ENCODE results near the gene VSIG10L.

The VSIG10L gene

DNA sequence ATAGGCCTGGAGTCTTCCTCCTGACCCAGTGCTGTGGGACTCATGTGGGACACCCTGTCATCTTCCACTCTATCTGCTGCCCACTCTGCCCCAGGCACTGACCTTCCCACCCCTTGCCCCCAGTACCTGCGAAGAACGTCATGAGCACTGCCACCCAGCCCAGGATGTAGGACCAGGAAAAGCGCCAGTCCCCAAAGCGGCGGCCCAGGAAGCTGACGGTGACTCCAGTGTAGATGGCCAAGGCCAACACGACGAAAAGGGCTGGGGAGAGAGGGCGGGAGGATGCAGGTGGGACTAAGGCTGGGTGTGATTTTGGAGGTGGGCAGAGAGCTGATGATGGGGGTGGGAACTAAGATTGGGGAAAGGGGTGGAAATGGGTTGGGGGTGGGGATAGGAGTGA lies 38.4 kb upstream of the VSIG10L start:
- CTCF ChIA-PET: no interaction called here
- DNase-seq (ENCODE audit: low spot score): no peak
- TF ChIP-seq, protein P1, sequence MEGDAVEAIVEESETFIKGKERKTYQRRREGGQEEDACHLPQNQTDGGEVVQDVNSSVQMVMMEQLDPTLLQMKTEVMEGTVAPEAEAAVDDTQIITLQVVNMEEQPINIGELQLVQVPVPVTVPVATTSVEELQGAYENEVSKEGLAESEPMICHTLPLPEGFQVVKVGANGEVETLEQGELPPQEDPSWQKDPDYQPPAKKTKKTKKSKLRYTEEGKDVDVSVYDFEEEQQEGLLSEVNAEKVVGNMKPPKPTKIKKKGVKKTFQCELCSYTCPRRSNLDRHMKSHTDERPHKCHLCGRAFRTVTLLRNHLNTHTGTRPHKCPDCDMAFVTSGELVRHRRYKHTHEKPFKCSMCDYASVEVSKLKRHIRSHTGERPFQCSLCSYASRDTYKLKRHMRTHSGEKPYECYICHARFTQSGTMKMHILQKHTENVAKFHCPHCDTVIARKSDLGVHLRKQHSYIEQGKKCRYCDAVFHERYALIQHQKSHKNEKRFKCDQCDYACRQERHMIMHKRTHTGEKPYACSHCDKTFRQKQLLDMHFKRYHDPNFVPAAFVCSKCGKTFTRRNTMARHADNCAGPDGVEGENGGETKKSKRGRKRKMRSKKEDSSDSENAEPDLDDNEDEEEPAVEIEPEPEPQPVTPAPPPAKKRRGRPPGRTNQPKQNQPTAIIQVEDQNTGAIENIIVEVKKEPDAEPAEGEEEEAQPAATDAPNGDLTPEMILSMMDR (conservative IDR thresholded peaks at IDR 0.05; ENCODE audit: low read depth): no peak
- POLR2A ChIA-PET (ENCODE audit: low non-redundant PET): no interaction called here
- no peak overlapping the region for H3K27ac ChIP-seq

DNA sequence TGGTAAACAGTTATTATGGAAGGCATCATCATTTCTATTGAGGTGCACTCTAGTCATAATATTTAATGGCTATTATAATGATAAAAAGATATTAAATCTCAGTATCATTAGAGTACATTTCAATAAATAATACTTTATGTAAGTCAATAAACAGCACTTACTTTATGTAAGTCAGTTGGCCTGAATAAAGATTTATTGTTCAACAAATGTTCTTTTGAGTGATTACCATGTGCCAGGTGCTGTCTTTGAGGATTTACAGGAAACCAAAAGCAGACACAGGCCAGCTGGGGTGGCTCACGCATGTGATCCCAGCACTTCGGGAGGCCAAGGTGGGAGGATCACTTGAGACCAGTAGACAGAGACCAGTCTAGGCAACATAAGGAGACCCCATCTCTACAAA lies 35.5 kb upstream of the VSIG10L start:
- POLR2A ChIA-PET (ENCODE audit: low non-redundant PET): no interaction called here
- TF ChIP-seq, protein P1 (conservative IDR thresholded peaks at IDR 0.05; ENCODE audit: low read depth): no peak
- H3K27ac ChIP-seq: no peak overlapping the region
- CTCF ChIA-PET: interaction anchor here (0.9 kb wide), 1 partner anchor 44 kb away, joined by 3 read pairs; no protein-coding TSS in a partner anchor
- no peak for DNase-seq (ENCODE audit: low spot score)

DNA sequence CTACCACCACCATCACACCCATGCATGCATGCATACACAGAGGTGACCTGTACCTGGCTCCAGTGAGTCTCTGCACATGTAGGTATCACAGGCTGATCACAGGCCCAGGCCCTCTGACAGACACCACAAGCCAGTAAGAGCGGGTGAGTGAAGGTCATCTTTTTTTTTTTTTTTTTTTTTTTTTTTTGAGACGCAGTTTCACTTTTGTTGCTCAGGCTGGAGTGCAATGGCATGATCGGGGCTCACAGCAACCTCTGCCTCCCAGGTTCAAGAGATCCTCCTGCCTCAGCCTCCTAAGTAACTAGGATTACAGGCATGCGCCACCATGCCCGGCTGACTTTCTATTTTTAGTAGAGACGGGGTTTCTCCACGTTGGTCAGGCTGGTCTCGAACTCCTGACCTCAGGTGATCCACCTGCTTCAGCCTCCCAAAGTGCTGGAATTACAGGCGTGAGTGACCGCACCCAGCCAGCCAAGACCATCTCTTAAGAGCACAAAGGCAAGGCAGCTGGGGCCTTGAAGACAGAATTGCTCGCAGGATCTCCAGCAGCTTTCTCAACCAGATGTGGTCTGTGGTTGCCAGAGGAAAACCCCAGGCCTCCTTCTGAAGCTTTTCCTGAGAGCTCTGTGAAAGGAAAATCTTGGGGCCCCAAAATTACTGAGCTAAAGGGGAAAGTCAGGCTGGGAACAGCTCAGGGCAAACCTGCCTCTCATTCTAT lies 33.7 kb upstream of the VSIG10L start:
- ChIA-PET CTCF (interaction anchor here (0.9 kb wide), 1 partner anchor 22 kb away, joined by 5 read pairs; no protein-coding TSS in a partner anchor), POLR2A (ENCODE audit: low non-redundant PET) (interaction anchor here (0.6 kb wide), 1 partner anchor 404 kb away, joined by 3 read pairs; no protein-coding TSS in a partner anchor)
- TF ChIP-seq, protein P1 (conservative IDR thresholded peaks at IDR 0.05; ENCODE audit: low read depth): no peak
- no peak overlapping the region for H3K27ac ChIP-seq
- DNase-seq (ENCODE audit: low spot score): no peak

DNA sequence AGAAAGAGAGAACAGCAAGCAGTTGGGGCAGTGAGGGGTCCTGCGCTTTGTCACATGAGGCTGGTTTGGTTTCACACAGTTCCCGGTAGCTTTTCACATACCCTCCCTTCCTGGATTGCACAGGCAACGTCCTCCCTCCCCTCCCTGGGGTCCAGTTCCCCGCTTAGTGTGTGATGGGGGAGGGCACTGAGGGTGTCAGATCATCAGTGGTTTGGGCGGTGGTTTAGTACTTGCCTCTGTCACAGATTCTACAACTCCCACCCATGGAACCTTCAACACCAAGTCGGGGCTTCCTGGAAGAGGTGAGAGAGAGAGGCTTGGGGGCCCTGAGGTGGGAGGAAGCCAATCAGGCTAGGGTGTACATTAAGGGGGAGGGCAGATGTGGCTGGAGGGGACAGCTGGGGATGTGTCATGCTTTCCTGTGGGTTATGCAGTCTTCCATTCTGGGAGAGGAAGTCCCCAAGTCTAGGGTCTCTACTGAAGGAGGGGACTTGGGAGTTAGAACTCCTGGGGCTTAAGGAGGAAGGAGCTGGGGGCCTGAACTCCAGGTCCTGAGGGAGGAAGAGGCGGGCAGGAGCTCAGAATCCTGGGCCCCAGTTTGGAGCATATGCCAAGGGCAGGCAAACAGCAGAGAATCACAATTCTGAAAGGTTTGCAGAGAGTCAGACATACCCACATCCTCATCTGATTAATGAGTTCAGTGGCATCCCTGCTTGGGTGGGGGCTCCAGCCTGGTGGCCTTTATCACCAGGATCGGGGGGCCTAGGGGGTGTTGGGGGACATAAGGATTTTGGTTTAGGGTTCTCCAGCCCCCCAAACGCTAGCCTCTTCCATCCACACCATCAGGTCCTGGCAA lies 30.9 kb upstream of the VSIG10L start, which contains the start of gene NKG7:
TSS of gene NKG7 (minus strand) at position 6 of the 856 bp plus-strand sequence. CDS start 119 bp downstream, outside the sequence.
- no peak for DNase-seq (ENCODE audit: low spot score)
- no peak within 1 kb of the TSS for H3K27ac ChIP-seq
- CTCF ChIA-PET: no interaction called here
- POLR2A ChIA-PET (ENCODE audit: low non-redundant PET): no interaction called here
- TF ChIP-seq, protein P1 (conservative IDR thresholded peaks at IDR 0.05; ENCODE audit: low read depth): no peak

DNA sequence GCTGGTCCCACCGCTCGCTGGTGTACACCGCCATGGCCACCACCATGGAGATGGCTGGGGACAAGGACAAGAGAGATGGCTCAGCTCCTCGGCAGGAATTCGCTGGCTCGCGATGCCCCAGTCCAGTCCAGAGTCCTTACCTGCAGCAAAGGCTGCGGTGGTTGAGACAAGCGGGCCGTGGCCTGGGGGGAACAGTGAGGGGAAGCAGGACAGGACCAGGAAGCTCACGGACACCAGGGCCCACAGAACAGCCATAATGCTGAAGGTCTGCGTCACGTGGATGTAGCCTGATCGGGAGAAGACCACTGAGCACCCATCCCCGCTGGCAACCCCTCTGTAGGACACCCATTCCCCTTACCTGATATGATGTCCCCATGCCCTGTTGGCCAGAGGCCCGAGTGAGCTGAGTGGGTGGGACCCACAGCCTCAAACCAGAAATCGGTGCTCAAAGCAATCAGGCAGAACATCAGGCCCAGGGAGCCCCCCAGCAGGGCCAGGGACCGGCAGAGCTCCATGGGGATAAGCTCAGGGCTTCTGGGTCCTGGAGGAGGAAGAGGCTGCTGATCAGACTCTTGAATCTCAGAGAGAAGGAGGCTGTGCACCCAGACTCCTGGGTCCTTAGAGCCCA lies 30.2 kb upstream of the VSIG10L start:
- DNase-seq (ENCODE audit: low spot score): no peak
- H3K27ac ChIP-seq: no peak overlapping the region
- ChIA-PET CTCF (no interaction called here), POLR2A (ENCODE audit: low non-redundant PET) (no interaction called here)
- TF ChIP-seq, protein P1 (conservative IDR thresholded peaks at IDR 0.05; ENCODE audit: low read depth): no peak

DNA sequence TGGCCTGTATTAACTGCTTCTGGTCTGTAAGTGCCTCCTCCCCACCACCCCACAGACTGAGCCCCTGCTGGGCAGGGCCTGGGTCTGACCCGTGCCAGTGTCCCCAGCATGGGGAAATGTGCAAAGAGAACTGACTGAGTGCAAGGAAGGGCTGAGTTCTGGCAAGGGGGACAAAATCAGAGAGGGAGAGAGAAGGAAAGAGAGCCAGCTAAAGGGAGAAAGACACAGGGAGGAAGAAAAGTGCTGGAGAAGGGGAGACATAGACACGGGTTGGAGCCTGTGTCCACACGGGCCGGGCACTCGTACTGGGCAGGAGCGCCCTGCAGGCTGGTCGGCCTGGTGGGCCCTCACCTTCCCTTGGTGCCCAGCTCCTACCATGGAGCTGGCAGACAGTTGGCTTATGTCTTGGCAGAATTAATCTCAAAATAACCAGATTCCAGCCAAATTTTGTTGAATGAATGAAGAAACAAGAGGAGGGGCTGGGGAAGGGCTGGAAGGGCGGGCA lies 29.3 kb upstream of the VSIG10L start:
- DNase-seq (ENCODE audit: low spot score): no peak
- H3K27ac ChIP-seq: no peak overlapping the region
- TF ChIP-seq, protein P1 (conservative IDR thresholded peaks at IDR 0.05; ENCODE audit: low read depth): no peak
- ChIA-PET POLR2A (ENCODE audit: low non-redundant PET) (no interaction called here), CTCF (no interaction called here)

Data from RWPE1 (cell line).